Spleen (tissue), 11 donors: ENCODE measurements around the gene MSMP. TPM values are rescaled to one million over a fixed set of nuclear protein-coding genes. Genes with fewer than 3 reads are reported as not detected.

Experiments
- DNase-seq: peaks from one replicate; pipeline ENCODE4 v3.0.0-alpha.2; 2020
- H3K27ac ChIP-seq, 8 donors: fragments of 200-600 bp; sonication (generic) in 7 of 8; 1 replicate in 4 of 8; 2 replicates in 4 of 8; pipeline versions ENCODE4 v1.5.0 to v1.8.0; 2016 to 2021; ENCODE audit warnings: inconsistent platforms in 4 of 8, mild to moderate bottlenecking in 4 of 8, moderate library complexity in 1 of 8
- H3K27me3 ChIP-seq, 7 donors: fragments of 200-600 bp; sonication (generic) in 6 of 7; replicated peaks in 1 of 7; 1 replicate in 4 of 7; 2 replicates in 3 of 7; pipeline versions ENCODE4 v1.5.0 to v1.8.0; 2016 to 2021; ENCODE audit warnings: inconsistent platforms in 3 of 7, mild to moderate bottlenecking in 1 of 7
- H3K36me3 ChIP-seq, 6 donors: fragments of 200-600 bp; sonication (generic) in 5 of 6; 1 replicate in 4 of 6; 2 replicates in 2 of 6; pipeline versions ENCODE4 v1.5.0 to v1.8.0; 2016 to 2021; ENCODE audit warnings: inconsistent platforms in 2 of 6
- H3K4me1 ChIP-seq, 6 donors: fragments of 200-600 bp; sonication (generic) in 5 of 6; 1 replicate in 3 of 6; 2 replicates in 3 of 6; pipeline versions ENCODE4 v1.5.0 to v1.8.0; 2016 to 2021; ENCODE audit warnings: inconsistent platforms in 3 of 6
- H3K4me3 ChIP-seq, 8 donors: fragments of 200-600 bp; sonication (generic) in 7 of 8; 1 replicate in 4 of 8; 2 replicates in 4 of 8; pipeline versions ENCODE4 v1.5.0 to v1.8.0; 2016 to 2021; ENCODE audit warnings: inconsistent platforms in 4 of 8, mild to moderate bottlenecking in 4 of 8, moderate library complexity in 2 of 8
- H3K9me3 ChIP-seq, 8 donors: fragments of 200-600 bp; sonication (generic) in 7 of 8; 1 replicate in 4 of 8; 2 replicates in 4 of 8; pipeline versions ENCODE4 v1.5.0 to v1.8.0; 2016 to 2021; ENCODE audit warnings: inconsistent platforms in 4 of 8
- POLR2A ChIP-seq, 3 donors: fragments of 450-650 bp; IDR thresholded peaks; one replicate each; pipeline ENCODE4 v1.5.1; 2017; ENCODE audit warnings: antibody characterized with exemption in 3 of 3, mild to moderate bottlenecking in 1 of 3
- POLR2AphosphoS5 ChIP-seq, 3 donors: sonication (generic); formaldehyde crosslinking; IDR thresholded peaks; one replicate each; pipeline ENCODE4 v1.5.1; 2017; ENCODE audit warnings: antibody characterized with exemption in 3 of 3
- WGBS, 5 donors: extraction: QIAGEN DNeasy Blood & Tissue Kit in 3 of 5; methylation state at CpG; one replicate each; pipeline versions ENCODE4 v1.1.5 to v1.1.7; 2013 to 2018; 5-methylcytosine and 5-hydroxymethylcytosine counted together
- intact Hi-C: fragments of 100-400 bp; cut with DNase I; formaldehyde crosslinking; loops from one replicate; pipeline ENCODE4 v1.15.0; 2023; ENCODE audit warnings: low total_unique reads
- polyA plus RNA-seq, 3 donors: library from polyadenylated mRNA; stranded (reverse); fragments of 200-250 nt; gene quantifications; one replicate each; pipeline ENCODE4 v1.2.1, GENCODE V29; 2013
- total RNA-seq, 7 donors: library from RNA; depleted of rRNA in 3 of 7; stranded (reverse); fragments of >200 nt in 3 of 7; fragmentation: NEBNext Ultra II Directional in 4 of 7; extraction: Animal tissue kit (Norgen Biotek cat#: 25700) in 4 of 7; gene quantifications; one replicate each; pipeline versions ENCODE4 v1.1.0 to v1.2.1, GENCODE V29; 2016 to 2021
- TF ChIP-seq, protein P1 (sequence below), 11 experiments: fragments of 200-600 bp in 7 of 11; fragments of 450-650 bp in 4 of 11; sonication (generic) in 4 of 11; IDR thresholded peaks in 8 of 11; conservative IDR thresholded peaks in 3 of 11; 1 replicate in 7 of 11; 2 replicates in 4 of 11; pipeline versions ENCODE4 v1.4.0 to v1.8.0; 2016 to 2021; ENCODE audit warnings: antibody characterized with exemption in 11 of 11, inconsistent platforms in 4 of 11, mild to moderate bottlenecking in 1 of 11
- donor health status: healthy with polysubstance abuse.
- donor health status: DM: no; HTN: no; CAD: no; lungs with moderate emphysema.
- donor health status: DM: no; HTN: no; CAD: no.
- donor health status: Bipolar disorder and iron deficiency.
- donor health status: healthy.
- donor health status: DM: no; HTN: no; CAD: no.
- donor health status: DM: yes; HTN: yes; CAD: no.

Gene MSMP
- total and polyA plus RNA-seq, 10 donors: 0.58 to 1.6 (median 0.63) TPM; not detected in 7

DNA sequence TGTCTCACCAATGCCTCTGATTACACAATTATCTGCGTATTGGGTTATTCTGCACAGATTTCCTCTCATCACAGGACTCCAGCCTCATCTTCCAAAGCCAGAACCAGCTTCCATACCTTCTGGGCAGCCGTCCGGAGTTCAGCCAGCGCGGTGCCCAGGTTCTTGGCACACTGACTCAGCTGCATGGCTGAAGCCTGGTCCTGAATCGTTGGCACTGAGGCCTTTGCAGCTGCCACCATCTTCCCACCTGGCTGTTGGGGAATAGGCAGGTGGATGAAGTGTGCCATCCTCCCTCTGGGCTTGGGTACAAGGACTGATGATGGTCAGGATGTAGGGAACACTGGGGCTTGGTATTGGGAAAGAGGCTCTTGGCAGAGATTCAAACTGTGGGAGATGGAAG, 40.0 kb downstream of the MSMP start:
- TF ChIP-seq, protein P1, sequence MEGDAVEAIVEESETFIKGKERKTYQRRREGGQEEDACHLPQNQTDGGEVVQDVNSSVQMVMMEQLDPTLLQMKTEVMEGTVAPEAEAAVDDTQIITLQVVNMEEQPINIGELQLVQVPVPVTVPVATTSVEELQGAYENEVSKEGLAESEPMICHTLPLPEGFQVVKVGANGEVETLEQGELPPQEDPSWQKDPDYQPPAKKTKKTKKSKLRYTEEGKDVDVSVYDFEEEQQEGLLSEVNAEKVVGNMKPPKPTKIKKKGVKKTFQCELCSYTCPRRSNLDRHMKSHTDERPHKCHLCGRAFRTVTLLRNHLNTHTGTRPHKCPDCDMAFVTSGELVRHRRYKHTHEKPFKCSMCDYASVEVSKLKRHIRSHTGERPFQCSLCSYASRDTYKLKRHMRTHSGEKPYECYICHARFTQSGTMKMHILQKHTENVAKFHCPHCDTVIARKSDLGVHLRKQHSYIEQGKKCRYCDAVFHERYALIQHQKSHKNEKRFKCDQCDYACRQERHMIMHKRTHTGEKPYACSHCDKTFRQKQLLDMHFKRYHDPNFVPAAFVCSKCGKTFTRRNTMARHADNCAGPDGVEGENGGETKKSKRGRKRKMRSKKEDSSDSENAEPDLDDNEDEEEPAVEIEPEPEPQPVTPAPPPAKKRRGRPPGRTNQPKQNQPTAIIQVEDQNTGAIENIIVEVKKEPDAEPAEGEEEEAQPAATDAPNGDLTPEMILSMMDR (IDR thresholded peaks at IDR 0.05 in 8 of 11, conservative IDR thresholded peaks at IDR 0.05 in 3 of 11): no peak
- TF ChIP-seq POLR2A (IDR thresholded peaks at IDR 0.05) (no peak), POLR2AphosphoS5 (IDR thresholded peaks at IDR 0.05) (no peak)
- WGBS, 5 donors: 90 to 96% (median 93%) methylated on average over 6 of the region's 6 CpGs

GRCh38 chr9:35713578-35713977, 40.5 kb downstream of the MSMP start:
- TF ChIP-seq POLR2AphosphoS5 (IDR thresholded peaks at IDR 0.05) (no peak), POLR2A (IDR thresholded peaks at IDR 0.05) (no peak)
- TF ChIP-seq, protein P1 (IDR thresholded peaks at IDR 0.05 in 8 of 11, conservative IDR thresholded peaks at IDR 0.05 in 3 of 11): no peak
- Histone ChIP-seq H3K4me3 (no peak overlapping the region), H3K27me3 (no peaks in the 10 kb centered on the region), H3K27ac (peak overlapping the region in 2 of 8 donors; percentile 7 to 42), H3K9me3 (no peaks in the 10 kb centered on the region), H3K36me3 (peaks cover 18 to 100% (median 100%) of the 10 kb centered on the region in 6 donors), H3K4me1 (peaks cover 0 to 7% (median under 1%) of the 10 kb centered on the region in 6 donors)
- 80 to 91% (median 87%) methylated on average over 3 of the region's 3 CpGs for WGBS, 5 donors
- no peak for DNase-seq
- intact Hi-C loops: no loop called here

More for the DNA sequence above, 40.0 kb downstream of the MSMP start:
- H3K9me3 ChIP-seq: no peaks in the 10 kb centered on the region
- no peak for DNase-seq
- intact Hi-C loops: no loop called here
- H3K27me3 ChIP-seq: no peaks in the 10 kb centered on the region
- peaks cover 14 to 100% (median 100%) of the 10 kb centered on the region in 6 donors for H3K36me3 ChIP-seq
- H3K27ac ChIP-seq: peak overlapping the region in 2 of 8 donors; percentile 7 to 42
- no peak overlapping the region for H3K4me3 ChIP-seq
- peaks cover 0 to 13% (median 5%) of the 10 kb centered on the region in 6 donors for H3K4me1 ChIP-seq

GRCh38 chr9:35712762-35713400, 41.2 kb downstream of the MSMP start:
- intact Hi-C loops: no loop called here
- no peak for DNase-seq
- WGBS, 5 donors: 88 to 94% (median 91%) methylated on average over 11 of the region's 11 CpGs

More at GRCh38 chr9:35712762-35713400, 41.2 kb downstream of the MSMP start:
- Histone ChIP-seq H3K9me3 (no peaks in the 10 kb centered on the region), H3K4me3 (no peak overlapping the region), H3K4me1 (peaks cover 0 to 6% (median 0%) of the 10 kb centered on the region in 6 donors), H3K36me3 (peaks cover 22 to 100% (median 100%) of the 10 kb centered on the region in 6 donors), H3K27ac (peak overlapping the region in 1 of 8 donors; percentile 24), H3K27me3 (no peaks in the 10 kb centered on the region)
- TF ChIP-seq, protein P1 (IDR thresholded peaks at IDR 0.05 in 8 of 11, conservative IDR thresholded peaks at IDR 0.05 in 3 of 11): no peak
- TF ChIP-seq POLR2A (IDR thresholded peaks at IDR 0.05): no peak
- peak in 2 of 3 donors; percentile 6 to 54 for TF ChIP-seq POLR2AphosphoS5 (IDR thresholded peaks at IDR 0.05)
